Activated naive CD4-positive, alpha-beta T cell treated with anti-CD3 and anti-CD28 coated beads, Interleukin-2, amount 50 U/mL, for 16 hours (primary cell): ENCODE data around the gene HIKESHI.
"Not testable (repeated sequence)": the region's sequence is repeated elsewhere in the genome, so short reads cannot be mapped to it uniquely, and the experiment has no call there.

Experiments
- DNase-seq: peaks from one replicate; pipeline ENCODE4 v3.0.0-alpha.2; 2020

Gene HIKESHI, protein sequence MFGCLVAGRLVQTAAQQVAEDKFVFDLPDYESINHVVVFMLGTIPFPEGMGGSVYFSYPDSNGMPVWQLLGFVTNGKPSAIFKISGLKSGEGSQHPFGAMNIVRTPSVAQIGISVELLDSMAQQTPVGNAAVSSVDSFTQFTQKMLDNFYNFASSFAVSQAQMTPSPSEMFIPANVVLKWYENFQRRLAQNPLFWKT

DNA sequence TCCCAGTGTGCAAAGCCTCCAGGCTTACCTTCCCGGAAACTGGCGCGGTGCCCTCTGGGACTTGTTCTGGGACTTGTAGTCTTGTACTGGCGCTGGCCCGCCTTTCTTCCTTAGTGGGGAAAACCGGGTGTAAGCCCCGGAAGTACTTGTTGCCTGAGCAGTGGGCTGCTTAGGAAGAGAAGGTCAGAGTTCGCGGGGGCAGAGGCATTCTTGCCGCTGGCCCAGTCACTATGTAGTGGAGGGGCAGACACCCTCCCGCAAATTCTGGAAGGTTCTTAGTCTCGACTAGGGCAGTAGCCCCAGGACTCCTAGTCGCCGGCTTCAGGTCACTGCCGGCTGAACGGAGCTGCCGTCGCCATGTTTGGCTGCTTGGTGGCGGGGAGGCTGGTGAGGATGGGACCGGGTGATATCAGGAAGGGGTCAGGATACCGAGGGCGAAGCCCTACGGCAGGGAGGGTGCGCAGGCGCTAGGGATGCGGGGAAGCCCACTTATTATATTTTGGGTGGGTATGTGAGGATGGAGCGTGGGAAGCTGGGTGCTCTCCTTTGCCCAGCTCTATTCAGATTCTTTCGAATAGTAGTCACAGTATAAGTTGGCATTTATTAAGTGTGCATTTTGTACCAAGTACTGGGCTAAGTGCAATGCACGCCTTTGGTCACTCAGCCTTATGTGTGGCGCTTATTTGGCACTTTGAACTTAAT lies at the start of gene HIKESHI:
HIKESHI (plus strand) TSS at position 149 of the 702 bp plus-strand sequence; CDS start at position 358, 209 bp downstream.
- DNase-seq, result peak; percentile 93

DNA sequence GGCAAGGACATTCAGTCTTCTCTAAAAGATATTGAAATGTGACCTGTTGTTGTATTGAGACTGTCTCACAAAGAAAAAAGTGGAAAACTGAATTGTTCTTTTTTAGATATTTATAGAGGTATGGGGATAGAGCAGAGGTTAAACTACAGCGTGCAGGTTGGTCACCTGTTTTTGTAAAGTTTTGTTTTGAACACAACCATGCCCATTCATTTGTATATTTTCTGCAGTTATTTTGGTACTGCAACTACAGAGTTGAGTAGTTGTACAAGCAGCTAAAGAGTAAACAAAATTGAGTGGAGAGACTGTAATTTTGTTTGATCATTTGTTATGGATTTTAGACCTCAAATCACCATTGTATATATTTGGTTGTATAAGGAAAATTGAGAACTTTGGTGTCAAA lies 46.1 kb upstream of the HIKESHI start:
- DNase-seq, result no peak

DNA sequence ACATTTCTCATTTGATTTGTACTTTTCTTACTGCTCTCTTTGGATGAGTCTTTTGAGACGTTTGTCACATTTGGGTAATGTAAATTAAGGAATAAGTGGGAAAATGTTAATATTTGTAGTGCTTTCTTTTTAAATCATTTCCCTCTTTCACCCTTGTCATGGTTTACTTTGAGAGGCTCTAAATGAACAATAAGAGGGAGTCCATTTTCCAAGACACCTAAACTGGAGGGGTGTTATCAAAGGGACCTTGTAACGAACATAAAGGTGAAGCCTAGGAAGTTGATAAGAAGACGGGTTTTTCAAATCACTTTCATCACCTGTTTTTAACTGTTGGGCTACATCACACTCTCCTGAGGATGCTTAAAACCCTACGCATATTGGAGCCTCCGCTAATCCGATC lies 45.4 kb upstream of the HIKESHI start:
- DNase-seq, result no peak

DNA sequence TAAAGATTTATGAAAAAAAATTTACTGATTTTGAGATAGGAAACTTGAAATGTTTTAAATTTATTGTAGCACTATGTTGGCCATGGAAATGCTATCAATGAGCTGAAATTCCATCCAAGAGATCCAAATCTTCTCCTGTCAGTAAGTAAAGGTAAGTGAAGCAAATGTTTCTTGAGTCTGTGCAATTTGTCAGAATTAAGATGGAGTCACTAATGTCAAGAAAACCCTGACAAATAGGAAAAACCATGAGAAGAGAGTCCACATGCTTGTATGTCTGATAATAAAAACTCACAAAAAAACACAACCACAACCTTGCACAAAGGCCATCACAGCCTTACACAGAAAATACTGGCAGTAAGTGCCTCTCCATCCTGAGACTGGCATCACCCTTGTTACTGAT lies 44.6 kb upstream of the HIKESHI start:
- no peak for DNase-seq

DNA sequence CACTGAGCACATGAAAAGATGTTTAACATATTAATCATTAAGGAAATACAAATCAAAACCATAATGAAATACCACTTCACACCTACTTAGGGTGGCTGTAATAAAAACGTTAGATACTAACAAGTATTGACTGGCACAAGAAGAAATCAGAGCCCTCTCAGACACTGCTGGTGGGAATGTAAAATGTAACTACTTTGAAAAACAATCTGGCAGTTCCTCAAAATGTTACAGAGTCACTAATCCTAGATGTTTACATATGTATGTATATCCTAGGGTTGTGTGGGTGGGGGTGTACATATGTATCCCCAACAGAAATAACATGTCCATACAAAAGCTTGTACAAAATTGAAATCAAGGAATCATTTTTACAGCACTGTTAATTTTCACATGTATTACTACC lies 42.3 kb upstream of the HIKESHI start:
- DNase-seq, result no peak

DNA sequence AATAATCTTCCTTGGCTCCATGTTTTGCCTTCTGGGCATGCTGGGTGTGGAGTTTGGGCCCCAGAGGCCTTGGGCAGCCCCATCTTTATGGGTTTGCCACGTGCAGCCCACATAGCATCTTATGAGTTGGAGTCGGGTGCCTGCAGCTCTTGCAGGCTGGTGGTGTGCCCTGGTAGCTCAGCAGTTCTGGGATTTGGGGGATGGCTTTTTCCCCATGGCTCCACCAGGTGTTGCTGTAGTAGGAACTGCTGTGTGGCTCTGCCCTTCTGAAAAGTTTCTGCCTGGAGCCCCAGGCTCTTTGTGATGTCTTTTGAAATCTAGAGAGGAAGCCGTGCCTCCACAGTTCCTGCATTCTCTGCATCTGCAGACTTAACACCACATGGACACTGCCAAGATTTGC lies 40.7 kb upstream of the HIKESHI start:
- DNase-seq, result no peak

DNA sequence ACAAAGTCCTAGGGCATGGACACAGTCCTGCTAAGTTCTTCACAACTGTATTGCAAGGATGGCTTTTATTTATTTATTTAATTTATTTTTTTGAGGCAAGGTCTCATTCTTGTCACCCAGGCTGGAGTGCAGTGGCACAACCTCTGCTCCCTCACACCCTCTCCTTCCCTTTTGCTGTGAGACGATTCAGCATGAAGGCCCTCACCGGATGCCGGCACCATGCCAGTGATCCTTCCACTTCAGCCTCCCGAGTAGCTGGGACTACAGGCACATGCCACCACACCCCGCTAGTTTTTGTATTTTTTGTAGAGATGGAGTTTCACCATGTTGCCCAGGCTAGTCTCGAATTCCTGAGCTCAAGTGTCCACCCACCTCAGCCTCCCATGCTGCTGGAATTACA lies 39.7 kb upstream of the HIKESHI start:
- no peak for DNase-seq

DNA sequence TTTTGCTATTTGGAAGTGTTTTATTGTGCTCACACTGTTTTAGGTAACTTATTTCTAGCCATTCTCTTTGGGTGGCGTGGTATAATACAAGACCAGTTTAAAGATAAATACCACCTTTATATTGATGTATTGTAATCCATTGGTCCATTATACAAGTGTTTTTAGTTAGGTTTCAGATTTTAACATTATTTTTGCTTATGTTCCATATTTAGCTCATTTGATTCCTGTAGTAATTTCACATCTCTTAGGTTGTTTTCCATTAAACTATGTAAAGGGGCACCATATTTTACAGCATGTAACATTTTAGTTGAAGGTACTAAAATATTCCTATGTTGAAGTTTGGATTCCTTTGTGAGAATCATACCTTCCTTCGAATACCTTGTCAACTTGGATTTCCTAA lies 37.4 kb upstream of the HIKESHI start:
- no peak for DNase-seq

DNA sequence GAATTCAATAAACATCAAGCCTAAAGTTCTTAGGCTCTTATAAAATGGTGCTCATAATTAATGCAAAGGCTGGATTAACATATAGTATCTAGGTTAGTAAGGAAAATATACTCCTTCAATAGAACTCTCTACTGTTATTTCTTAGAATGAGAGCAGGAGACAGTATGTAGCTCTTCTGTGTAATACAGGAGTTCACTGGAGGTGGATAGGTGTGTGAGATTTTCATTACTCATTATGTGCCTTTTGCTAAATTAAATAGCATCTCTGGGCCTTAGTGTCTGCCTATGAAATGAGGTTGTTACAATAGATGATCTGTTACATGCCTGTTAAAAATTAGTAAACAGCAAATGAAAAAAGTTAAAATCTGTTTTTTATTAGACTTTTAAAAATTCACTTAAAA lies 36.8 kb upstream of the HIKESHI start:
- no peak for DNase-seq

DNA sequence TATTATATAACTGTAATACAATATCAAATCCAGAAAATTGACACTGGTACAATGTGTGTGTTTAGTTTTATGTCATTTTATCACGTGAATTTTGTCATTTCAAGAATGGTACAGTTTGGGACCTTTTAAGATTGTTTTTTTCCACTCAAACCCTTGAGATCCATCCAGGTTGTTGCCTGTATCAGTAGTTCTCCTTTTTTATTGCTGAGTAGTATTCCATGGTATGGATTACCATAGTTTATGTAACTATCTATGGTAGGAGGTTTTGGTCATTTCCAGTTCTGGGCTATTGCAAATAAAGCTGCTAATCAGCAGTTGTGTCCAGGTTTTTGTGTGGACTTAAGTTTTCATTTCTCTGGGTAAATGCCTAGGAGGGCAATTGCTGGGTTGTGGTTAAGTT lies 32.4 kb upstream of the HIKESHI start:
- DNase-seq, result no peak

DNA sequence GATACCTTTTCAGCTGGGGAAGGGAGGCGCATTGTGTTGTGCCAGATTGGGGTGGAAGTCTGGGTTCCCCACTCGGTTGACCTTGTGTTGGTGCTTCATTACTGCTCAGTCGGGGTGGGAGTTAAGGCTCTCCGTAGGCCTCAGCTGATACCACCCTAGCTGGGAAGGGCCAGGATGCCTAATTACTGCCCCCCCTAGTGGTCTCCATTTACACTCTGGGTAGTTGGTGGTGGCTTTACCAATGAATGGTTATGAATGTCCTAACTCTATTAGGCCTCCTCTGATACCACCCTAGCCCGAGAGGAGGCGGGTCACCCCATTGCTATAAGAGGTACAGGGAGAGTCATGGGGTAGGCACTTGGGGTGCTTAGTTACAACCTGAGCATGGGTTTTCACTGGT lies 27.5 kb upstream of the HIKESHI start:
- DNase-seq, result no peak

DNA sequence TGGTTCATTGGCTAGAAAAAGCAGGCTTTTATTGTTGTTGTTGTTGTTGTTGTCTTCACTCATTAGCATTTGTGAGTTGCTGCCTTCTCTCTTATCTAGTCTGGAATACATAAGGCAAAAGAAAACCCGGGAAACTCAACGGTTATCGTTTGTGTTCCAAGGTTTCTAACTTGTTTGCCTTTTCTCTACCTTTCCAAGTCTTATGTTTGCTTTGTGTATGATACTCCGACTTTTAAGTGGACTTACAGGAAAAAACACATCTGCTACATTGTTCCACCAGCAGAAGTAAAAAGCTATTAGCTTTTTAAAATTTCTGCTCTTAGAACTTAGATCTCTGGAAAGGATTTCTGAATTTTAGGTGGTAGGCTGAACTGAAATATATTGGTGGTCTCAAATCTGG lies 27.0 kb upstream of the HIKESHI start:
- DNase-seq, result no peak

DNA sequence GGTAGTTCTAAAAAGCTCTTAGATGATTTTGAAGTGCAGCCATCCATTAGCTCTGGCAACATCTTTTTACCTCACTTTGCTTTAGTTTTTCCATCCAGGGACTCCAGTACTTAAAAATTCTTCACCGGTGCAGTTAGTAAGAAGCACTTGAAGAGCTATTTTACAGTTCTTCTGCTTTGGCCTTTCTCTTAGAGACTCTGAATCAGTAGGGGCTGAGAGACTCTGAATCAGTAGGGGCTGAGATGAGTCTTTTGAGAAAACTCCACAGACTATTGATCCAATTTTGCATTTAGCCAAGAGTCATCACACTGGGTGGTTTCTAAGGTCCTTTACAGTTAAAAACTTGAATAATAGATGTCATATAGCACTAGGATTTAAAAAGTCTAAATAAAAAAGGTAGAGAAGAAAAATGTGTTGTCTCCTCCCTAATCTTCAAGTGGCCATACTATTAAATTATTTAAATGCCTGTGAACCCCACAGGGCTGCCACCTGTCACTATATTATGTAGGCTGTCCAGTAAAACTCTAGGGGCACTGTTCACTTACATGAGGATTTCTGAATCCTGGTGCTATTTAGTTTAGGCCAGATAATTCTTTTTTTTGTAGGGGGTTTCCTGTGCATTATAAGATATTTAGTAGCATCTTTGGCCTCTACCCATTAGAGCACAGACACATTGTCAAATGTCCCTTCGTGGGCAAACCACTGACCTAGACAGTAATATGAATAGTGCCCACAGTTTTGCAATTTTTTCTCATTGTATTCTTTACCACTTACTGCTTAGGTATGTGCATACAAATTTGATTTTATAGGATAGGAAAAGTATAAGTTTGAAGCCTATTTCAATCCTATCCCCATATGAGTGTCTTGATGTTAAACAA lies 26.3 kb upstream of the HIKESHI start:
- no peak for DNase-seq

DNA sequence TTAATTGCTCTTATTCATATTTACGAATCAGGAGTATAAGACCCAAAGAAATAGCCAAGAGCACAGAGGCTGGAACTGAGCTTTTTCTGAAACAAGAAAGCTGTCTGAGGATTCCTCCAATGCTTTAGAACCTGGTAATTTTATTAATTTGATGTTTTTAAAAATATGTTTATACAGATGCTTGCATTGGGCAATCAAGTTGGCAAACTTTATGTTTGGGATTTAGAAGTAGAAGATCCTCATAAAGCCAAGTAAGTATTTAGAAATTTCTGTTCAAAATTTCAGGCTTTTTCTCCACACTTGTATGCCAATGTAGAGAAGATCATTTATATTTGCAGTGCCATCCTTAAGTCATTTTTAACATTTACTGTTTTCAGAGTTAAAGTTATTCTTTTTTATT lies 24.3 kb upstream of the HIKESHI start:
- DNase-seq, result no peak

DNA sequence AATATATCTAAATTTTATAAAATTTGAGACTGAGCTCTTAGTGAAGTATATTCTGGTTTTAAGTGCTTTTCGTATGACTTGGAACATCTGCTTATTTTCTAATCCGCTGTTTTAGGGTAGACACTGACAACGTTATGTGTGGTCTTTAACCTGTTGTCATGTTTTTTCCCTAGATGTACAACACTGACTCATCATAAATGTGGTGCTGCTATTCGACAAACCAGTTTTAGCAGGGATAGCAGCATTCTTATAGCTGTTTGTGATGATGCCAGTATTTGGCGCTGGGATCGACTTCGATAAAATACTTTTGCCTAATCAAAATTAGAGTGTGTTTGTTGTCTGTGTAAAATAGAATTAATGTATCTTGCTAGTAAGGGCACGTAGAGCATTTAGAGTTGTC lies 23.8 kb upstream of the HIKESHI start:
- DNase-seq, result no peak

DNA sequence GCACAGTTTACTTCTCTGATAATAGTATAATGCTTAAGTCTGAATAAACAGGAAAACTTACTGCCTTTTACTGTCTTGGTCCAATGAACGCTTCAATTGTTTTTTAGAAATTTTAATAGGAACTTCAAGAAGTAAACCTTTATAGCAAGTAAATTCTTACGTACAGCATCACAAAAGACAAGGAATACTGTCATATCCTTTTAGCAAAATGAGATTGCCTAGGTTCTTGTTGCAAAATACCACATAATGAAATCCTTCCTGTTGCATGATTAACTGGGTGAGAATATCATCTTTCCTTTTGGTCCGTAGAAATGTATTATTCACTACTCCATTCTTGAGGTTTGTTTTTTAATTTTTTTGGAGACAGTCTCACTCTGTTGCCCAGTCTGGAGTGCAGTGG lies 22.3 kb upstream of the HIKESHI start:
- no peak for DNase-seq

DNA sequence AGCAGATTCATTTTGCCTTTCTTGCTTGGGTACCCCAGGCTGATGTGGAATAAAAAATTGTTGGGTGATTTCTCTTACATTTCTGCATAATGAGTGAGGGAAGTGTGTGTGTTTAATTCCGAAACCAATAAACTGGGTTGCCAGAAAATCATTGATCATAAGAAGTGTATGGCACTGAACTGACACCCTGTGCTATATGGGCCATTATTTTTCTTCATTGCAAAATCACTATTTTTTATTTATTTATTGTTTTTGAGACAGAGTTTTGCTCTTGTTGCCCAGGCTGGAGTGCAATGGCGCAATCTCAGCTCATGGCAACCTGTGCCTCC lies 14.6 kb upstream of the HIKESHI start:
- DNase-seq, result no peak

DNA sequence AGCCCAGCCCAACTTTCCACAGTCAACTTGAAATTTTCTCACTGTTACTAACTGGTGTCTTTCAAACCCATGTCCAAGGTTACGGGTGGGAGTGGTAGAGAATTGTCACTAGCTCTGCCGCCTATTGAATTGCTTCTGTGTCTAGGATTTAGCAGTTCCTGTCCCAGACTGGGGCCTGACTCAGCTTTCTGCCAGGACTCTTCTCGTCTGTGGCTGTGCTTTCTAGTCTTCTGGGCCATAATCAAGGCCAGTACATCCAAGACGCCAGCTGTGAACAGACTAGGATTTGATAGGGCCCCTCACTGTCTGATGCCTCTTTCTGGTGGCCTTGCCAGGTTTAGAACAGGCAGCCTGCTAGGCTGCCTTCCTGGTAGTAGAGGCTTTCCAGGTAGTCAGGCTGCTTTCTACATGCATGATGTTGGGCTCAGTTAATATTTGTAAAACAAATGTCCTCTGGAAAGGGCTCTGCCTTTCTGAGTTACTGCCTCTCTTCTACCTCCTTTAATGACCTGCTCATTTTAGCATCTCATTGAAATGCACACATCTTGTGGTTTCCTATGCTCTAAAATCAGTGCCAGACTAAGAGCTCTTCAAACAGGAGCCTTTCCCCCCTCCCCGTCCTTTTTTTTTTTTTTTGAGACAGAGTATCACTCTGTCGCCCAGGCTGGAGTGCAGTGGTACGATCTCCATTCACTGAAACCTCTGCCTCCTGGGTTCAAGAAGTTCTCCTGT lies 13.1 kb upstream of the HIKESHI start:
- no peak for DNase-seq

DNA sequence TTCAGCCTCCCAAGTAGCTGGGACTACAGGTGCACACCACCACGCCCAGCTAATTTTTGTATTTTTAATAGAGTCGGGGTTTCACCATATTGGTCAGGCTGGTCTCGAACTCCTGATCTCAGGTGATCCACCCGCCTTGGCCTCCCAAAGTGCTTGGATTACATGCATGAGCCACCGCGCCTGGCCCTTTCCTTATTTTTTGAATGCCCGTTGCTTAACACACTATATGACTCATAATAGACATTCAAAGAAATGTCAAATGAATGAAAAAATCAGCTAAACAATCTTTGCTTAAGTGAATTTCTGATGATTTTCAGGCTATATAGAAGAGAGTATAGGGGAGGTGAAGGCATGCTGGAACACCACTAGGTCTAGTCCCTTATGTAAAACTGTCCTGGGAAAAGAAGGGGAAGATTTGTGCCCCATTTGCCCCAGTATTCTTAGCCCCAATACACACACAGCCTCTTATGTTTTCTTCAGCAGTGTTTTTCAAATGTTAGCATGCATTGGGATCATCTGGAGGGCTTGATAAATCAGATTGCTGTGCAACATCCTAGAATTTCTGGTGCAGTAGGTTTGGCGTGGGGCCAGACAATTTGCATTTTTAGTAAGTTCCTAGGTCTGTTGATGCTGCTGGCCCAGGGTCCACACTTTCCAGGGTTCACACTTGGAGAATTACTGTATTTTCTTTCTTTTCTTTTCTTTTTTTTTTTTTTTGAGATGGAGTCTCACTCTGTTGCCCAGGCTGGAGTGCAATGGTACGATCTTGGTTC lies 12.3 kb upstream of the HIKESHI start:
- DNase-seq, result not testable (repeated sequence)

DNA sequence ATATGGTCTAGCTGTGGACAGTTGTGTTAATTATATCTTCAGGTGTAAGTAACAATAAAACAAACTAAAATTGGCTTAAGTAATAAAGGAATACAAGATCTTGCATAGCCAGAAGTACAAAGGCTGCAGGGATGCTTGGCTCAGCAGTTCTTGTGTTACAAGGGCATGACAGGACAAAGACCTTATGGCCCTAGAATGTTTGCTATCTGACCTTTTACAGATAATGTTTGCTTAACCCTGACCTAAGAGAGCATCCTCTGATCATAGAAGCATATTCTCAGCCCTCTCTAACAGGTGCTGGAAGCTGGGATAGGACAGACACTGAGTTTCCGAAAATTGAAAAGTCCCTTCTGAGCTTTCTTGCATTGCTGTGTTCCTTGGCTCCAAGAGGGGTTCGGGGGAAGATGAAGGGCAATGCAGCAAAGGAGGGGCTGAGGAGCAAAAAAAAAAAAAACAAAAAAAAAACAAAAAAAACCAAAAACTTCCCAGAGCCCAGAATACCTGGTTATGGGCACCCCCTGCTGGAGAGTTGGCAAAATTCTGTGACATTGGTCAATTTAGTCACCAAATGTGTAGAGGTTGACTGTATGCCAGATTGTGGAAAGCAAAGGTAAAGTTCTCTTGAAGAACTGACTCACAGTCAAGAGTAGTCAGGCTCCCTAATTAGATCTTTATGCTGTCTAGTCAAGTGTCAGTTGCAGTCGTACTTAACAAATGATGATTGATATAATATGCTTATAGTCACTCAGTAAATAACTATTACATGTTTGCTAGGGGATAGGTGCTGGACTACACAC lies 10.4 kb upstream of the HIKESHI start:
- DNase-seq, result peak; percentile 76

DNA sequence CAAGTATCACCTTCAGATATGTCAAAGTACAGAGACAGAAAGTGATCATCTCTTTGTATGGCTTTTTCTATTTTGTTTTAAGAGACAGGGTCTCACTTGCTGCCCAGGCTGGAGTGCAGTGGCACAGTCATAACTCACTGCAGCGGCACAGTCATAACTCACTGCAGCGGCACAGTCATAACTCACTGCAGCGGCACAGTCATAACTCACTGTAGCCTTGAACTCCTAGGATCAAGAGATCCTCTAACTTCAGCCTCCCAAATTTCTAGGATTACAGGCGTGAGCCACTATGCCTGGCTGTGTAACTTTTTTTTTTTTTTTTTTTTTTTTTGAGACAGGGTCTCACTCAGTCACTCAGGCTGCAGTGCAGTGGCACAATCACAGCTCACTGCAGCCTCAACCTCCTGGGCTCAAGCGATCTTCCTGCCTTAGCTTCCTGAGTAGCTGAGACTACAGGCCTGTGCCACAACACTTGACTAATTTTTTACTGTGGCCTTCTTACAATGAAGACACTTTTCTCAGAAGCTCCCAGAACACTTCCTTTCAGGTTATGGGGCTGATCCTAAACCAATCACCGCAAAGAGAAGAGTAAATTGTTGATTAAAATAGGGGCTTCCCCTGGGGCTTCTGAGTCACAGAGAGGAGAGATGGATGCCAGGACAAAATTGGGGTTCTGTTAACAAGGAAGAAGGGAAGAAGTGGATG lies 9.0 kb upstream of the HIKESHI start:
- DNase-seq, result peak; percentile 37
